ENCODE results near the gene MYO1E. TPM values are rescaled to one million over a fixed set of nuclear protein-coding genes. Genes with fewer than 3 reads are reported as not detected.

Gene MYO1E
- total and polyA plus RNA-seq, 2 of the 8 experiments (the other 6 are each of a cell fraction or from before 2014, with no cell fraction given), result 19.6 to 142 TPM

DNA sequence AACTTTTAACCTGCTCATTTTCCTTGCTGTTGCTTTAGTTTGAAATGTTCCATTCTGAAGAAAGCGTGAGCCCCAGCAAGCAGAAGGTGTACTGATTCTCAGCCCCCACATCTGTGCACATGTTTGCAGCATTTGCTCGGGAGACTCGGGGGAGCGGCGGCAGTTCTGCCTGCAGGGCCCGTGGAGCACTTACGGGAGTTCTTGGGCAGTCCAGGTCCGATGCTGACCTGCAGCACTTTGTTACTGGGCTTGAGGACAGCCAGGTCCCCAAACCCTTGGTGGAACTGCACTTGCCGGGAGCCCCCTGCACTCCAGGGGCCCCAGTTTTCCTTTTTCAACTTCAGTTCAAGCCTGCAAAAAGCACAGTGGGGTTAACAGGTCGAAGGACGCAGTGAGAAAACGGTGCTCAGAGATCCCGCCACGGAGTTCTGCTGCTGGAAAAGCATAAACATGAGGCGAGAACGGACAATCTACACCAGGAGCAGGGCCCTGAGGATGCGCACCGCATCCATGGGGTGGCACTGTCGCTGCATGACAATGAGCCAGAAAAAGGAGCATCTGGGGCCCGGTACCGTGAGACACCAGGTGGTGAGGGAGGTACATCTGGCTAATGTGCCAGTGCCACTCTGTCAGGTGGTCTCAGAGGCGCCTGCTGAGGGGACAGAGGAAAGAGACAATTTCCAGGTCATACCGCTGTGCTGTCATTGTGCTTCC, 211.6 kb downstream of the MYO1E start:
- TF ChIP-seq, protein P1, sequence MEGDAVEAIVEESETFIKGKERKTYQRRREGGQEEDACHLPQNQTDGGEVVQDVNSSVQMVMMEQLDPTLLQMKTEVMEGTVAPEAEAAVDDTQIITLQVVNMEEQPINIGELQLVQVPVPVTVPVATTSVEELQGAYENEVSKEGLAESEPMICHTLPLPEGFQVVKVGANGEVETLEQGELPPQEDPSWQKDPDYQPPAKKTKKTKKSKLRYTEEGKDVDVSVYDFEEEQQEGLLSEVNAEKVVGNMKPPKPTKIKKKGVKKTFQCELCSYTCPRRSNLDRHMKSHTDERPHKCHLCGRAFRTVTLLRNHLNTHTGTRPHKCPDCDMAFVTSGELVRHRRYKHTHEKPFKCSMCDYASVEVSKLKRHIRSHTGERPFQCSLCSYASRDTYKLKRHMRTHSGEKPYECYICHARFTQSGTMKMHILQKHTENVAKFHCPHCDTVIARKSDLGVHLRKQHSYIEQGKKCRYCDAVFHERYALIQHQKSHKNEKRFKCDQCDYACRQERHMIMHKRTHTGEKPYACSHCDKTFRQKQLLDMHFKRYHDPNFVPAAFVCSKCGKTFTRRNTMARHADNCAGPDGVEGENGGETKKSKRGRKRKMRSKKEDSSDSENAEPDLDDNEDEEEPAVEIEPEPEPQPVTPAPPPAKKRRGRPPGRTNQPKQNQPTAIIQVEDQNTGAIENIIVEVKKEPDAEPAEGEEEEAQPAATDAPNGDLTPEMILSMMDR (IDR thresholded peaks at IDR 0.05; ENCODE audit: control extremely low read depth in 1 of 3, insufficient read depth in 1 of 3, low read depth in 1 of 3, low read length in 3 of 3), result peak; percentile 78 to 82 (median 80)
- TF ChIP-seq POLR2AphosphoS5 (IDR thresholded peaks at IDR 0.05; ENCODE audit: low read depth, low read length), result no peak
- TF ChIP-seq RAD21 (IDR thresholded peaks at IDR 0.05 in 1 of 2, conservative IDR thresholded peaks at IDR 0.05 in 1 of 2; ENCODE audit: low read depth in 2 of 2, low read length in 2 of 2), result peak; percentile 84 to 88
- TF ChIP-seq SIN3A (conservative IDR thresholded peaks at IDR 0.05 in 1 of 2, IDR thresholded peaks at IDR 0.05 in 1 of 2; ENCODE audit: low read depth in 1 of 2, low read length in 2 of 2), result 0 out of 4 replicates have a peak, but pooled peaks of 1 of the 2 experiments have one; percentile 43
- no peak for TF ChIP-seq SP1 (IDR thresholded peaks at IDR 0.05; ENCODE audit: low read depth, low read length)
- TF ChIP-seq, protein P2, sequence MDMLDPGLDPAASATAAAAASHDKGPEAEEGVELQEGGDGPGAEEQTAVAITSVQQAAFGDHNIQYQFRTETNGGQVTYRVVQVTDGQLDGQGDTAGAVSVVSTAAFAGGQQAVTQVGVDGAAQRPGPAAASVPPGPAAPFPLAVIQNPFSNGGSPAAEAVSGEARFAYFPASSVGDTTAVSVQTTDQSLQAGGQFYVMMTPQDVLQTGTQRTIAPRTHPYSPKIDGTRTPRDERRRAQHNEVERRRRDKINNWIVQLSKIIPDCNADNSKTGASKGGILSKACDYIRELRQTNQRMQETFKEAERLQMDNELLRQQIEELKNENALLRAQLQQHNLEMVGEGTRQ (IDR thresholded peaks at IDR 0.05; ENCODE audit: low read length), result no peak
- Histone ChIP-seq H4K5ac (ENCODE audit: insufficient read length, low read depth, low read length) (no peak overlapping the region), H3K4me3 (ENCODE audit: extremely low read depth in 1 of 4, insufficient read depth in 2 of 4, low read depth in 3 of 4, low read length in 4 of 4) (no peak overlapping the region), H3K9ac (replicated peaks in 1 of 4; ENCODE audit: extremely low read depth in 1 of 4, low read depth in 3 of 4, low read length in 3 of 4) (no peak overlapping the region), H3K4ac (replicated peaks; ENCODE audit: insufficient read length, low read depth, low read length) (no peak overlapping the region), H2BK120ac (replicated peaks; ENCODE audit: low read depth, low read length) (no peak overlapping the region), H2BK20ac (ENCODE audit: low read length) (no peak overlapping the region), H3K23me2 (ENCODE audit: low read depth, low read length) (no peaks in the 10 kb centered on the region; the same call in 1 of the 2 replicates), H3K23ac (ENCODE audit: insufficient read length) (no peak overlapping the region), H2AK5ac (ENCODE audit: low read depth, low read length) (no peak overlapping the region), H3K36me3 (ENCODE audit: control insufficient read depth in 2 of 4, insufficient read depth in 4 of 4, low read length in 3 of 4) (peaks cover 7 to 46% (median 9%) of the 10 kb centered on the region in 4 experiments; a peak in 5 of 8 replicates), H2BK15ac (ENCODE audit: low read length) (peak overlapping the region; percentile 29; the same call in 1 of the 2 replicates), H3K18ac (ENCODE audit: extremely low read depth, low read length) (no peak overlapping the region), H3K9me3 (ENCODE audit: insufficient read depth in 2 of 2, low read depth in 1 of 2, low read length in 1 of 2) (no peaks in the 10 kb centered on the region), H4K20me1 (replicated peaks in 1 of 2; ENCODE audit: control insufficient read depth in 1 of 2, insufficient read depth in 2 of 2, low read length in 2 of 2) (no peaks in the 10 kb centered on the region), H2AFZ (ENCODE audit: low read length) (no peak overlapping the region), H3K4me2 (ENCODE audit: insufficient read depth in 1 of 2, low read depth in 2 of 2, low read length in 2 of 2) (no peak overlapping the region), H3K79me1 (ENCODE audit: low read depth, low read length) (no peaks in the 10 kb centered on the region), H3K4me1 (replicated peaks in 1 of 4; ENCODE audit: control insufficient read depth in 3 of 4, insufficient read depth in 4 of 4, low read length in 3 of 4) (no peaks in the 10 kb centered on the region; a peak in 2 of 7 replicates), H3K27ac (ENCODE audit: low read depth, low read length) (no peak overlapping the region), H4K91ac (replicated peaks; ENCODE audit: insufficient read length, low read length) (no peak overlapping the region), H3K27me3 (replicated peaks in 1 of 4; ENCODE audit: control insufficient read depth in 3 of 4, extremely low read depth in 1 of 4, insufficient read depth in 3 of 4, low read length in 3 of 4) (no peaks in the 10 kb centered on the region), H2BK5ac (ENCODE audit: low read depth, low read length) (no peak overlapping the region), H4K8ac (ENCODE audit: extremely low read depth, insufficient read depth, low read length) (peak overlapping the region; percentile 43; the same call in 1 of the 2 replicates), H2BK12ac (ENCODE audit: low read depth, low read length) (no peak overlapping the region), H3K56ac (replicated peaks; ENCODE audit: insufficient read length, low read depth, low read length) (no peak overlapping the region), H3K79me2 (ENCODE audit: control insufficient read depth in 1 of 2, insufficient read depth in 2 of 2, low read length in 2 of 2) (no peaks in the 10 kb centered on the region), H3K14ac (ENCODE audit: insufficient read length) (no peak overlapping the region)
- CTCF ChIA-PET (ENCODE audit: partially characterized antibody), result interaction anchor here (0.8 to 2.8 kb wide), 14 partner anchors 9 to 372 kb away, joined by 3 to 16 read pairs (median 6); no protein-coding TSS in a partner anchor
- FAIRE-seq, result no peak
- POLR2A ChIA-PET (ENCODE audit: partially characterized antibody), result no interaction called here
- WGBS, 2 experiments (ENCODE audit: extremely low coverage in 1 of 2, insufficient coverage in 1 of 2, insufficient read length in 1 of 2, insufficient replicate concordance in 2 of 2, low coverage in 1 of 2, low lambda C conversion rate in 2 of 2, missing lambda C conversion rate in 1 of 2), result 83% methylated on average over 21 of the region's 23 CpGs; no CpG with 5 or more reads in 1 of the 2 experiments
- DNase-seq (ENCODE audit: low read depth in 1 of 2, low spot score in 2 of 2), result peak in 1 of 2 experiments; percentile 73
